Liver (tissue), 9 donors: ENCODE results near the gene LINC01488. TPM values are rescaled to one million over a fixed set of nuclear protein-coding genes. Genes with fewer than 3 reads are reported as not detected.

ENCODE experiments used
- DNase-seq: peaks from one replicate; pipeline ENCODE4 v3.0.0-alpha.2; 2017; ENCODE audit warnings: low spot score
- H3K27ac ChIP-seq, 2 donors: one replicate each; pipeline ENCODE4 v1.7.0; 2013; ENCODE audit warnings: inconsistent platforms in 2 of 2, low read length in 2 of 2, control low read depth in 1 of 2, low read depth in 1 of 2, mild to moderate bottlenecking in 1 of 2
- H3K27me3 ChIP-seq, 4 donors: one replicate each; pipeline versions ENCODE4 v1.6.1 to v1.7.0; 2013; ENCODE audit warnings: low read length in 3 of 4, inconsistent platforms in 1 of 4, mild to moderate bottlenecking in 1 of 4, moderate library complexity in 1 of 4; ENCODE audit not compliant: control insufficient read depth in 4 of 4, insufficient read depth in 4 of 4
- H3K36me3 ChIP-seq, 4 donors: one replicate each; pipeline versions ENCODE4 v1.6.1 to v1.7.0; 2013; ENCODE audit warnings: low read length in 3 of 4, mild to moderate bottlenecking in 3 of 4, low read depth in 1 of 4, moderate library complexity in 1 of 4; ENCODE audit not compliant: control insufficient read depth in 4 of 4, insufficient read depth in 3 of 4
- H3K4me1 ChIP-seq, 4 donors: one replicate each; pipeline versions ENCODE4 v1.6.1 to v1.7.0; 2013; ENCODE audit warnings: low read length in 3 of 4, mild to moderate bottlenecking in 3 of 4, moderate library complexity in 1 of 4; ENCODE audit not compliant: control insufficient read depth in 4 of 4, insufficient read depth in 4 of 4
- H3K4me3 ChIP-seq, 3 donors: one replicate each; pipeline versions ENCODE4 v1.6.1 to v1.7.0; 2013; ENCODE audit warnings: low read length in 3 of 3, control low read depth in 1 of 3, low read depth in 1 of 3, mild to moderate bottlenecking in 1 of 3
- H3K9ac ChIP-seq, 2 donors: one replicate each; pipeline ENCODE4 v1.7.0; 2013; ENCODE audit warnings: low read length in 2 of 2, mild to moderate bottlenecking in 2 of 2, moderate library complexity in 2 of 2, control low read depth in 1 of 2, low read depth in 1 of 2
- H3K9me3 ChIP-seq, 4 donors: one replicate each; pipeline versions ENCODE4 v1.6.1 to v1.7.0; 2013; ENCODE audit warnings: low read length in 3 of 4; ENCODE audit not compliant: control insufficient read depth in 4 of 4
- ATF3 ChIP-seq: IDR thresholded peaks from 2 replicates; pipeline ENCODE4 v1.6.1; 2016; ENCODE audit warnings: antibody characterized with exemption
- CTCF ChIP-seq: fragments of 150-350 bp; IDR thresholded peaks from 2 replicates; pipeline ENCODE4 v1.5.1; 2017; ENCODE audit warnings: improper control_type of control experiment, low read depth, low read length; ENCODE audit not compliant: missing input control
- EGR1 ChIP-seq, 2 donors: IDR thresholded peaks; 2 replicates each; pipeline ENCODE4 v1.6.1; 2016 to 2018; ENCODE audit warnings: antibody characterized with exemption in 2 of 2, low read depth in 2 of 2
- FOXA1 ChIP-seq: IDR thresholded peaks from 2 replicates; pipeline ENCODE4 v1.6.1; 2016; ENCODE audit warnings: antibody characterized with exemption
- FOXA2 ChIP-seq: IDR thresholded peaks from 2 replicates; pipeline ENCODE4 v1.6.1; 2016; ENCODE audit warnings: antibody characterized with exemption
- HNF4A ChIP-seq, 2 donors: conservative IDR thresholded peaks; 2 replicates each; pipeline ENCODE4 v1.6.1; 2016; ENCODE audit warnings: antibody characterized with exemption in 2 of 2, mild to moderate bottlenecking in 2 of 2
- HNF4G ChIP-seq: IDR thresholded peaks from 2 replicates; pipeline ENCODE4 v1.6.1; 2016; ENCODE audit warnings: antibody characterized with exemption
- MAX ChIP-seq: IDR thresholded peaks from 2 replicates; pipeline ENCODE4 v1.6.1; 2016; ENCODE audit warnings: antibody characterized with exemption
- NR2F2 ChIP-seq: IDR thresholded peaks from 2 replicates; pipeline ENCODE4 v1.6.1; 2016; ENCODE audit warnings: antibody characterized with exemption
- RAD21 ChIP-seq, 2 donors: IDR thresholded peaks; 2 replicates each; pipeline ENCODE4 v1.6.1; 2016; ENCODE audit warnings: antibody characterized with exemption in 2 of 2, mild to moderate bottlenecking in 2 of 2
- REST ChIP-seq: IDR thresholded peaks from 2 replicates; pipeline ENCODE4 v1.6.1; 2016; ENCODE audit warnings: antibody characterized with exemption, mild to moderate bottlenecking
- RXRA ChIP-seq, 2 donors: IDR thresholded peaks; 2 replicates each; pipeline ENCODE4 v1.6.1; 2017 to 2018; ENCODE audit warnings: antibody characterized with exemption in 2 of 2, mild to moderate bottlenecking in 1 of 2
- SP1 ChIP-seq: IDR thresholded peaks from 2 replicates; pipeline ENCODE4 v1.6.1; 2018; ENCODE audit warnings: antibody characterized with exemption, mild to moderate bottlenecking
- TAF1 ChIP-seq: conservative IDR thresholded peaks from 2 replicates; pipeline ENCODE4 v1.6.1; 2016; ENCODE audit warnings: antibody characterized with exemption, mild to moderate bottlenecking
- YY1 ChIP-seq: IDR thresholded peaks from 2 replicates; pipeline ENCODE4 v1.6.1; 2016; ENCODE audit warnings: antibody characterized with exemption, mild to moderate bottlenecking
- ZBTB33 ChIP-seq: IDR thresholded peaks from 2 replicates; pipeline ENCODE4 v1.6.1; 2016; ENCODE audit warnings: antibody characterized with exemption
- WGBS: extraction: QIAGEN DNeasy Blood & Tissue Kit; methylation state at CpG from one replicate; pipeline ENCODE4 v1.1.7; 2013; 5-methylcytosine and 5-hydroxymethylcytosine counted together
- polyA plus RNA-seq, 2 donors: library from polyadenylated mRNA; stranded (reverse) in 1 of 2; unstranded in 1 of 2; fragments of 200-250 nt in 1 of 2; fragments of >200 nt in 1 of 2; fragmentation: Nextera tagmentation in 1 of 2; extraction: Ambion mirVana in 1 of 2; gene quantifications; one replicate each; pipeline versions ENCODE4 v1.2.1 to v1.2.3, GENCODE V29; 2013 to 2015
- total RNA-seq, 2 donors: library from RNA; depleted of rRNA; stranded (reverse); fragments of >200 nt; gene quantifications; one replicate each; pipeline ENCODE4 v1.2.3, GENCODE V29; 2014
- donor health status: healthy.
- donor health status: healthy.
- donor health status: healthy.
- donor health status: healthy.
- donor health status: healthy.

Gene LINC01488
- total and polyA plus RNA-seq, 4 donors: 0.05 to 2.3 (median 0.60) TPM

- Histone ChIP-seq H3K9me3 (no peaks in the 10 kb centered on the region), H3K9ac (no peak overlapping the region), H3K4me3 (no peak overlapping the region), H3K4me1 (no peaks in the 10 kb centered on the region), H3K27me3 (no peaks in the 10 kb centered on the region), H3K27ac (no peak overlapping the region), H3K36me3 (no peaks in the 10 kb centered on the region)
- no peak for DNase-seq
- TF ChIP-seq SP1 (no peak), ATF3 (no peak)
- WGBS: 86% methylated on average over 19 of the region's 19 CpGs
These were observed 49.0 kb downstream of the LINC01488 start for GRCh38 chr11:69530278-69531070.

GRCh38 chr11:69531071-69531716 is 49.7 kb downstream of the LINC01488 start:
- 89% methylated on average over 12 of the region's 12 CpGs for WGBS
- TF ChIP-seq YY1 (no peak), NR2F2 (no peak), REST (no peak), RXRA (IDR thresholded peaks at IDR 0.05) (no peak), HNF4A (conservative IDR thresholded peaks at IDR 0.05) (no peak), FOXA2 (no peak), MAX (no peak), TAF1 (no peak), FOXA1 (no peak), ATF3 (no peak), RAD21 (IDR thresholded peaks at IDR 0.05) (no peak), CTCF (no peak), HNF4G (no peak), ZBTB33 (no peak), EGR1 (IDR thresholded peaks at IDR 0.05; ENCODE audit: low read depth in 2 of 2) (no peak)

More at GRCh38 chr11:69531071-69531716, 49.7 kb downstream of the LINC01488 start:
- Histone ChIP-seq H3K27me3 (no peaks in the 10 kb centered on the region), H3K9ac (no peak overlapping the region), H3K36me3 (no peaks in the 10 kb centered on the region), H3K27ac (no peak overlapping the region), H3K4me3 (no peak overlapping the region), H3K4me1 (no peaks in the 10 kb centered on the region), H3K9me3 (no peaks in the 10 kb centered on the region)
- DNase-seq: no peak
